MCF 10A (cell line): Measurements from ENCODE around the gene ZNF555. TPM values are rescaled to one million over a fixed set of nuclear protein-coding genes. Genes with fewer than 3 reads are reported as not detected.
"Not testable (repeated sequence)": the region's sequence is repeated elsewhere in the genome, so short reads cannot be mapped to it uniquely, and the experiment has no call there.

Source experiments
- BruUV-seq: library from RNA; stranded (reverse); fragments of 400-500 nt; replicated peaks from 2 replicates; lab custom pipeline; 2021; lab: Mats Ljungman, UMichigan
- CTCF ChIA-PET: fragments of 300-600 bp; sonication (Branson Sonifier 250); formaldehyde crosslinking; extraction: SDS; loops from one replicate; lab custom pipeline; 2021; ENCODE audit warnings: antibody characterized with exemption, inconsistent platforms; lab: Yijun Ruan, JAX
- POLR2A ChIA-PET: fragments of 300-600, 350-650 bp; sonication (Branson Sonifier 250); formaldehyde crosslinking; extraction: SDS; loops from one replicate; lab custom pipeline; 2020; ENCODE audit warnings: antibody characterized with exemption, inconsistent platforms; lab: Yijun Ruan, JAX
- DNase-seq: peaks from one replicate; pipeline ENCODE4 v3.0.0-alpha.2; 2018; ENCODE audit not compliant: unreplicated experiment
- H3K27ac Mint-ChIP-seq: one replicate; pipeline ENCODE4 v1.8.0; 2022; ENCODE audit warnings: mild to moderate bottlenecking, low read depth, mixed read lengths; ENCODE audit not compliant: unreplicated experiment
- H3K27me3 Mint-ChIP-seq: one replicate; pipeline ENCODE4 v1.8.0; 2022; ENCODE audit warnings: mixed read lengths; ENCODE audit not compliant: insufficient read depth, unreplicated experiment
- H3K36me3 Mint-ChIP-seq: one replicate; pipeline ENCODE4 v1.8.0; 2022; ENCODE audit warnings: mild to moderate bottlenecking, moderate library complexity, mixed read lengths; ENCODE audit not compliant: insufficient read depth, unreplicated experiment
- H3K4me1 Mint-ChIP-seq: one replicate; pipeline ENCODE4 v1.8.0; 2022; ENCODE audit warnings: mixed read lengths; ENCODE audit not compliant: insufficient read depth, unreplicated experiment
- H3K4me3 Mint-ChIP-seq: one replicate; pipeline ENCODE4 v1.8.0; 2022; ENCODE audit warnings: mild to moderate bottlenecking, moderate library complexity, mixed read lengths; ENCODE audit not compliant: unreplicated experiment
- H3K9me3 Mint-ChIP-seq: one replicate; pipeline ENCODE4 v1.8.0; 2022; ENCODE audit warnings: mixed read lengths; ENCODE audit not compliant: unreplicated experiment
- intact Hi-C: fragments of 100-400 bp; cut with micrococcal nuclease; formaldehyde crosslinking; loops from 2 replicates; pipeline ENCODE4 v1.14.1; 2022
- total RNA-seq: library from RNA; stranded (reverse); gene quantifications from 2 replicates; pipeline ENCODE4 v1.2.3, GENCODE V29; 2022
- TF ChIP-seq, protein P1 (sequence below): fragments of 200-600 bp; IDR thresholded peaks from one replicate; pipeline ENCODE4 v1.8.0; 2022; ENCODE audit warnings: antibody characterized with exemption, mild to moderate bottlenecking; ENCODE audit not compliant: unreplicated experiment

ZNF555 gene
- total RNA-seq, 1 experiment from 2014 or later = 4.9 TPM

- no TSS peak for BruUV-seq
These were observed 59.3 kb downstream of the ZNF555 start, which contains the start of gene ZNF57 for GRCh38 chr19:2900296-2901252. Gene ZNF57, plus strand, starts transcription at chr19:2900928. Its CDS starts 118 bp downstream, at chr19:2901046.

DNA sequence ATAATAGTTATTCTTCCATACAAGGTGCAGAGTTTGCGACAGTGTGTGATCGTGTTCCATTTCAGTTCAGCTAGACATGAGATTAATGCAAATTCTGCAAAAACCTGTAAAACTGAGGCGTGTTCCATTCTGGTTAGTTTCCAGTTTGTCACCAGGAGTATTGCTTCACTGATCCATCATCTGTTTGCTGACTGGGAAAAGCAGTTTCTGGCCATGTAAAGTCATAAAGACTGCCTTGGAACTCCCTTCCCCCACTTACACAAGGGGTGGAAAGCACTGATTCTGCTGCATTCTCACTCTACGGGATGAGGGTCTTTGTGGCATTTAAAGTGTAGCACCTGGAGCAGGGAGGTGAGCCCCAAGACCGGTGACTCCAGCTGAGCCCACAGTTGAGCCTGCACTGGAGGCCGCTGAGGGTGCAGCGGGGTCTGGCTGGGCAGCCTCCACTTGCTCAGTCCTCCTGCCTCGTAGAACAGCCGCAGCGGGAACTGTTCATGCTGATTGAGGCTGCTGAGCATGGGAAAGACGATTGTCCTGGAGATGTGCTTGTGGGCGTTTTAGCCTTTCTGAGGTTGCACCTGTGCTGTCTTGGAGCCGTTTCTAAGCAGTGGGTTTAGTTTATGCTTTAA, 61.4 kb downstream of the ZNF555 start:
- POLR2A ChIA-PET = interaction anchor here (0.7 to 3.6 kb wide), 6 partner anchors 15 to 47 kb away, joined by 4 to 51 read pairs (median 12); no protein-coding TSS in a partner anchor
- Mint-ChIP-seq H3K4me3 (peak overlapping the region; percentile 94), H3K27me3 (no peaks in the 10 kb centered on the region), H3K9me3 (no peaks in the 10 kb centered on the region), H3K27ac (peak overlapping the region; percentile 94), H3K4me1 (peaks cover 23% of the 10 kb centered on the region), H3K36me3 (peaks cover 19% of the 10 kb centered on the region)
- DNase-seq = no peak
- intact Hi-C loops = no loop called here
- CTCF ChIA-PET = no interaction called here
- no TSS peak for BruUV-seq
- TF ChIP-seq, protein P1, sequence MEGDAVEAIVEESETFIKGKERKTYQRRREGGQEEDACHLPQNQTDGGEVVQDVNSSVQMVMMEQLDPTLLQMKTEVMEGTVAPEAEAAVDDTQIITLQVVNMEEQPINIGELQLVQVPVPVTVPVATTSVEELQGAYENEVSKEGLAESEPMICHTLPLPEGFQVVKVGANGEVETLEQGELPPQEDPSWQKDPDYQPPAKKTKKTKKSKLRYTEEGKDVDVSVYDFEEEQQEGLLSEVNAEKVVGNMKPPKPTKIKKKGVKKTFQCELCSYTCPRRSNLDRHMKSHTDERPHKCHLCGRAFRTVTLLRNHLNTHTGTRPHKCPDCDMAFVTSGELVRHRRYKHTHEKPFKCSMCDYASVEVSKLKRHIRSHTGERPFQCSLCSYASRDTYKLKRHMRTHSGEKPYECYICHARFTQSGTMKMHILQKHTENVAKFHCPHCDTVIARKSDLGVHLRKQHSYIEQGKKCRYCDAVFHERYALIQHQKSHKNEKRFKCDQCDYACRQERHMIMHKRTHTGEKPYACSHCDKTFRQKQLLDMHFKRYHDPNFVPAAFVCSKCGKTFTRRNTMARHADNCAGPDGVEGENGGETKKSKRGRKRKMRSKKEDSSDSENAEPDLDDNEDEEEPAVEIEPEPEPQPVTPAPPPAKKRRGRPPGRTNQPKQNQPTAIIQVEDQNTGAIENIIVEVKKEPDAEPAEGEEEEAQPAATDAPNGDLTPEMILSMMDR = no peak

More at GRCh38 chr19:2900296-2901252, 59.3 kb downstream of the ZNF555 start, which contains the start of gene ZNF57:
- Mint-ChIP-seq H3K27me3 (no peaks in the 10 kb centered on the region), H3K4me1 (peaks cover 19% of the 10 kb centered on the region), H3K27ac (peak within 1 kb of the TSS; percentile 94), H3K4me3 (peak within 1 kb of the TSS; percentile 94), H3K36me3 (peaks cover 8% of the 10 kb centered on the region), H3K9me3 (no peaks in the 10 kb centered on the region)
- TF ChIP-seq, protein P1 = no peak
- intact Hi-C loops = no loop called here
- POLR2A ChIA-PET = interaction anchor here (0.7 to 3.6 kb wide), 25 partner anchors 8 to 1502 kb away, joined by 3 to 51 read pairs (median 5); partner anchors contain the start of genes CHAF1A, GADD45B, SGTA and THOP1
- CTCF ChIA-PET = interaction anchor here (1.2 to 1.6 kb wide), 2 partner anchors 14 to 50 kb away, joined by 4 to 7 read pairs; no protein-coding TSS in a partner anchor
- peak; percentile 100 for DNase-seq

DNA sequence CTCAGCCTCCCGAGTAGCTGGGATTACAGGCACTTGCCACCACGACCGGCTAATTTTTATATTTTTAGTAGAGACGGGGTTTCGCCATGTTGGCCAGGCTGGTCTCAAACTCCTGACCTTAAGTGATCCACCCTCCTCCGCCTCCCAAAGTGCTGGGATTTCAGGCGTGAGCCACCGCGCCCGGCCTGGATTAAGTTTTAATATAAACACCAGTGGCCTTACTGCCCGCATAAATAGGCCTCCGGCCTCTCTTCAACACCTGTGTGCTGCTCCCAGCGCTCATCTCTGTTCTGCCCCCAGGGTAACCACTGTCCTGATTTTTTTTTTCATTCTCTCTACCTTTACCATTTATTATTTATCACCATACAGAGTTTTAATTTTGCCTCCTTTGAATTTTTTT, 62.1 kb downstream of the ZNF555 start:
- peaks cover 23% of the 10 kb centered on the region for H3K4me1 Mint-ChIP-seq
- BruUV-seq, H3K27me3 Mint-ChIP-seq, DNase-seq, CTCF ChIA-PET, H3K4me3 Mint-ChIP-seq, intact Hi-C loops, H3K9me3 Mint-ChIP-seq: not testable (repeated sequence)
- H3K36me3 Mint-ChIP-seq = peaks cover 19% of the 10 kb centered on the region
- POLR2A ChIA-PET = interaction anchor here (1.0 to 3.6 kb wide), 3 partner anchors 20 to 47 kb away, joined by 4 to 37 read pairs (median 9); no protein-coding TSS in a partner anchor
- peak overlapping the region; percentile 27 for H3K27ac Mint-ChIP-seq

GRCh38 chr19:2905918-2906519, 64.7 kb downstream of the ZNF555 start:
- BruUV-seq = no TSS peak
- CTCF ChIA-PET = no interaction called here
- Mint-ChIP-seq H3K9me3 (no peaks in the 10 kb centered on the region), H3K4me1 (peaks cover 34% of the 10 kb centered on the region), H3K4me3 (no peak overlapping the region), H3K27ac (no peak overlapping the region), H3K36me3 (peaks cover 19% of the 10 kb centered on the region), H3K27me3 (no peaks in the 10 kb centered on the region)
- no peak for DNase-seq
- POLR2A ChIA-PET = interaction anchor here (0.6 kb wide), 2 partner anchors 18 to 29 kb away, joined by 3 read pairs; no protein-coding TSS in a partner anchor
- TF ChIP-seq, protein P1 = no peak
- intact Hi-C loops = no loop called here
